AG09319 (cell line): ENCODE measurements around the gene OLFML2B.
A peak's percentile ranks its signal among the peaks of the same experiment; 100 is the strongest.

Experiments
- DNase-seq: peaks from one replicate; pipeline ENCODE4 v3.0.0-alpha.2; 2010; ENCODE audit warnings: low read depth; ENCODE audit errors: extremely low read depth
- CTCF ChIP-seq: IDR thresholded peaks from 2 replicates; pipeline ENCODE4 v1.5.1; 2011; ENCODE audit warnings: low read depth, mild to moderate bottlenecking, inconsistent platforms, low read length, moderate library complexity

OLFML2B gene

DNA sequence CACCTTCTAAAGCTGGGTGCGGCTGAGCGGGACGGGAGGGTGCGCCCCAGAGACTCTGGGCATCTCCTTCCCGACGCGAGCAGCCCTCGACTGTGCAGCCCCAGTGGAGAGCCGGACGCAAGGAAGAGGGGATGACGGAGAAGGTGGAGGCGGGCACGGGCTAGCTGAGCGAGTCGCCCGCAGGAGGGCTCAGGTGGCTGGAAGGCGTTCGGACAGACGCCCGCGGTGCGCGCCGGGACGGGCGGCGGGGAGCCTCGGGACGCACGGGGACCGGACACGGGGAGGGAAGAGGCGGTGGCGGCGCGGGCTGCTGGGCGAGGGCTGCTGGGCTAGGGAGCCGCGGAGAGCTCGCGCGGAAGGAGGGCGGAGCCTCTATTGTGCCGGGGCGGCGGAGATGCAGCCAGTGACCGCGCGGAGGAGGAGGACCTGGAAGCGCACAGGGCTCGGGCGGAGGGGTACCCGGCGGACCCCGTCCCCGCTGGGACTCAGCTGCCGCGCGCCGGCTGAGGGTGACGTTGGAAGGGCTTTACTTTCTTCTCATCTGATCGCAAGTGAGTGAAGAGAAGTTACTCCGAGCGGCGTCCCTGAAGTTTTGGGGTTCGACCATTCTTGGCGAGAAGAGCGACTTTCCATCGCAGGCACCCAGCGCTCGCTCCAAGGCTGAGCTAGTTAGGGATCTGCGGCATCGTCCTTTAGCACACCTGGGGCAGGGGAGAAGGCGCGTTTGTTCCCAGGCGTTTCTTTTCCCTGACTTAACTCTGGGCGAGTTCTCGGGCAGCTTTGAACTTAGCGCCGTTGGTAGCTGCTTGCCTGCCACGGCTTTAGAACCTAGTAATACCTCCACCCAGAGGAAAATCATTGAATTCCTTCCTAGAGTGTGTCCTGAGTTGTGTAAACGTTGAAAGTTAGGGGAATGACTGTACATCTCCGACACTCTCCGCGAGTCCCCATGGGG, at the start of gene OLFML2B:
OLFML2B (minus strand) TSS at position 323 of the 955 bp plus-strand sequence. CDS start 439 bp downstream, outside the sequence.
- no peak for DNase-seq
- peak; percentile 41 for TF ChIP-seq CTCF

DNA sequence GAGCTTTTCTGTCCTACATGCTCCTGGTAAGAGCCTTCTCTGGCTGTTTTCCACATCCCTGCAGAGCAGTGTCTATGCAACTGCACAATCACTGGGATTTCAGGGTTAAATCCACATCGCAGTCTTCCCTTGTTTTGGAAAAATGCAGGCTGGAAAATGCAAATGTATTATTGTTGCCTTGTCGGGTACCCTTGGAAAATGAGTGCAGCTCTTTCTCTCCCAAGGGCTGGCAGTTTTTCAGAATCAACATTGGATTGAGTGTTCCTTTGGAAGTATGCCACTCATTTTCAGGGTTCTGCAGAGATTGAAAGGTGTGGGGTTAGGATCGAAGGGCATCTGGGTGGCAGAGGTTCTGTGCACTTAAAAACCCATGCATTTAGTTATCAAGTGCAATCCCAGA, 49.1 kb upstream of the OLFML2B start:
- no peak for TF ChIP-seq CTCF
- no peak for DNase-seq

- no peak for TF ChIP-seq CTCF
- DNase-seq, result no peak
Observed at GRCh38 chr1:162070825-162071224, 47.2 kb upstream of the OLFML2B start.

- TF ChIP-seq CTCF, result no peak
- no peak for DNase-seq
Observed at GRCh38 chr1:162070094-162070748, 46.6 kb upstream of the OLFML2B start.

DNA sequence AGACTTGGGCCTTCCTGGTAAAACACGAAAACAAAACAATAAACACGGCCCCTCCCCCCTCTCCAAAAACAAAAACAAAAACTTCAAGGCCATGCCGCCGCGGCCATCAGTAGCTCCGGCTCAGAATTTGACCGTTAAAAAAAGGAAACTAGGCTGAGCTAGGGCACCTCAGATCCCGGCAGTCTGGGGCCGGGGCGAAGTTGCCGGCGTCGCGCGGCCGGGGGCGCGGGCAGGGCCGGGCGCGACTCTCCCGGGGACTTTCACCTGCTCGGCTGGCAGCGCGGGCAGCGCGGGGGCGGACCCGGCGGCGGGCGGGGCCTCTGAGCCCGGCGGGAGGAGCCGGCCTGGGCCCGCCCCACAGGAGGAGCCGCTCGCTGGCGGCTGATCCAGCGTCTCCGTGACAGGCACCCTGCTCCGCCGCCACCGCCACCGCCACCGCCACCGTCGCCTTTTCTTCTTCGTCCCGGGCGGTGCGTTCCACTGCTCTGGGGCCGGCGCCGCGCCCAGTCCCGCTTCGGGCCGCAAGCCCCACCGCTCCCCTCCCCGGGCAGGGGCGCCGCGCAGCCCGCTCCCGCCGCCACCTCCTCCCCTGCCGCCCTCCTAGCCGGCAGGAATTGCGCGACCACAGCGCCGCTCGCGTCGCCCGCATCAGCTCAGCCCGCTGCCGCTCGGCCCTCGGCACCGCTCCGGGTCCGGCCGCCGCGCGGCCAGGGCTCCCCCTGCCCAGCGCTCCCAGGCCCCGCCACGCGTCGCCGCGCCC, 45.8 kb upstream of the OLFML2B start, which contains the start of gene NOS1AP:
NOS1AP (plus strand) TSS at position 358 of the 760 bp plus-strand sequence. CDS start 487 bp downstream, outside the sequence.
- no peak for TF ChIP-seq CTCF
- no peak for DNase-seq

GRCh38 chr1:162068301-162068700, 44.6 kb upstream of the OLFML2B start:
- no peak for DNase-seq
- no peak for TF ChIP-seq CTCF
